Activated T-cell treated with anti-CD3 and anti-CD28 coated beads, Interleukin-2, amount 50 U/mL, for 72 hours (primary cell): ENCODE measurements around the gene ATG2A. TPM values are rescaled to one million over a fixed set of nuclear protein-coding genes. Genes with fewer than 3 reads are reported as not detected.

Source experiments
- ATAC-seq, 2 donors: fragments of 150-1000 bp; cut with Tn5 transposase; replicated peaks in 1 of 2; 2 replicates each; pipeline ENCODE4 v1.10.0; 2021; ENCODE audit warnings: moderate library complexity in 2 of 2, mild to moderate bottlenecking in 1 of 2
- DNase-seq, 2 donors: peaks; one replicate each; pipeline ENCODE4 v3.0.0; 2021 to 2022; ENCODE audit warnings: mixed read lengths in 1 of 2
- H3K27ac Mint-ChIP-seq: one replicate; pipeline ENCODE4 v1.8.0; 2022; ENCODE audit warnings: mild to moderate bottlenecking, moderate library complexity, mixed read lengths
- H3K27me3 Mint-ChIP-seq: one replicate; pipeline ENCODE4 v1.8.0; 2022; ENCODE audit warnings: low read depth, mixed read lengths
- H3K36me3 Mint-ChIP-seq, 2 donors: one replicate each; pipeline ENCODE4 v1.8.0; 2022; ENCODE audit warnings: mixed read lengths in 2 of 2, mild to moderate bottlenecking in 1 of 2; ENCODE audit not compliant: insufficient read depth in 2 of 2
- H3K4me1 Mint-ChIP-seq: one replicate; pipeline ENCODE4 v1.8.0; 2022; ENCODE audit warnings: low read depth, mixed read lengths
- H3K4me3 Mint-ChIP-seq, 2 donors: one replicate each; pipeline ENCODE4 v1.8.0; 2022; ENCODE audit warnings: mild to moderate bottlenecking in 2 of 2, mixed read lengths in 2 of 2, moderate library complexity in 2 of 2
- H3K9me3 Mint-ChIP-seq, 2 donors: one replicate each; pipeline ENCODE4 v1.8.0; 2022; ENCODE audit warnings: mixed read lengths in 2 of 2
- total RNA-seq, 2 donors: library from RNA; stranded (reverse); gene quantifications; one replicate each; pipeline ENCODE4 v1.2.3, GENCODE V29; 2022

ATG2A gene
- total RNA-seq, 2 donors from 2014 or later, result 20.9 to 27.0 TPM

DNA sequence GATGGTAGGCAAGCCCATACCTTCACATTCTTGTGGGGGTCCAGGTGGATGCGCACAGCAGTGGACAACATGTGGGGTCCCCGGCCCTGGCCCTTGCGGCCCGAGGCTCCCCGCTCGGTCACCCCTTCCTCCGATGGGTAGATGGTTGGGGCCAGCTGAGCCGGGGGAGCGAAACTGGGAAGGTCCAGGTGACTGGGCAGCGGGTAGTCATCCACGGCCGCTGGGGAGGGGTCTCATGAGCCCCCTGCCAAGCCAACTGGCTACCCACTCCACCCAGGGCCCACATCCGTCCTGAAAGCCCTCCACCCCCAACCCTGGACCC lies 10.7 kb downstream of the ATG2A start:
- H3K27me3 Mint-ChIP-seq, result no peaks in the 10 kb centered on the region
- H3K27ac Mint-ChIP-seq, result no peak overlapping the region
- no peaks in the 10 kb centered on the region for H3K9me3 Mint-ChIP-seq
- H3K4me1 Mint-ChIP-seq, result peaks cover 8% of the 10 kb centered on the region
- no peak for DNase-seq
- H3K4me3 Mint-ChIP-seq, result no peak overlapping the region
- no peak for ATAC-seq
- peaks cover 2 to 9% of the 10 kb centered on the region in 2 donors for H3K36me3 Mint-ChIP-seq

DNA sequence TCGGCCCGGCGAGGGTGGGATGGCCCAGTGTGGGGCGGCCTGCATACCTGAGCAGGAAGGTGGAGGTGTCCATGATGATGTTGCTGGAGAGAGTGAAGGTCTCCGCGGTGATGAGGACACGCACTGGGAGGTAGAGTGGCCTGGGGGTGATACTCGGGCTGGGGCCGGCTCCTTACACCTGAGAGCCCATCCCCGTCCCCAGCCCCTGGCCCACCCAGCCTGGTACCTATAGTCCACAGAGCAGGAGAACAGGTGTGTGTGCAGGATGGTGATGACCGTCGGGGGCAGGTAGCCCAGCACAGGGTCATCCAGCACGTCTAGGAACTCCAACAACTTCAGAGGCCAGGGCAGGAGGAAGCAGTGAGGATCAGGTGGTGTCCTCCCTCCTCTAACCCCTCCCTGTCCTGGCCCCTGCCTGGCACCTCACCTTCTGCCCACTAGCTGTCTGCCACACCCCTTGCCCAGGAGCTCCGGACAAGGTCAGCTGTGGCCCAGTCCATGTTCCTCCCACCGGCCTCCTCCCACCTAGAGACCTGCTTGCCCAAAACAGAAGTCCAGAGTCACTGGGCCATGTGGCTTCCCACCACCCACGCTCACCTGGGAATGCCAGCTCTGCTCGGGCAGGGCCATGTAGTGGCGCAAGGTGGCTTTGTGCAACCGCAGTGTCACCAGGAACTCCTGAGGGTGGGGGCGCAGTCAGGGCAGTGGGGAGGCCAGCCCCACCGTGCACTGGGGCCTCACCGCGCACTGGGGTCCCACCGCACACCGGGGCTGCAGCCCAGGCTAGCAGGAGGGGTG lies 11.3 kb downstream of the ATG2A start:
- DNase-seq (no peak), ATAC-seq (no peak)
- no peak overlapping the region for H3K27ac Mint-ChIP-seq
- no peaks in the 10 kb centered on the region for H3K9me3 Mint-ChIP-seq
- peaks cover 10% of the 10 kb centered on the region for H3K4me1 Mint-ChIP-seq
- H3K27me3 Mint-ChIP-seq, result no peaks in the 10 kb centered on the region
- peaks cover 0 to 10% of the 10 kb centered on the region in 2 donors for H3K36me3 Mint-ChIP-seq
- no peak overlapping the region for H3K4me3 Mint-ChIP-seq

- Mint-ChIP-seq H3K4me1 (peaks cover 19% of the 10 kb centered on the region), H3K4me3 (no peak overlapping the region), H3K27ac (no peak overlapping the region), H3K27me3 (no peaks in the 10 kb centered on the region), H3K9me3 (no peaks in the 10 kb centered on the region), H3K36me3 (peaks cover 0 to 10% of the 10 kb centered on the region in 2 donors)
- DNase-seq (no peak), ATAC-seq (no peak)
Observed at GRCh38 chr11:64903291-64903833, 13.6 kb downstream of the ATG2A start.

- Mint-ChIP-seq H3K4me1 (peaks cover 19% of the 10 kb centered on the region), H3K9me3 (no peaks in the 10 kb centered on the region), H3K27ac (no peak overlapping the region), H3K4me3 (no peak overlapping the region), H3K36me3 (peaks cover 0 to 10% of the 10 kb centered on the region in 2 donors), H3K27me3 (no peaks in the 10 kb centered on the region)
- no peak for DNase-seq
- no peak for ATAC-seq
Observed at GRCh38 chr11:64902102-64902900, 14.7 kb downstream of the ATG2A start.

DNA sequence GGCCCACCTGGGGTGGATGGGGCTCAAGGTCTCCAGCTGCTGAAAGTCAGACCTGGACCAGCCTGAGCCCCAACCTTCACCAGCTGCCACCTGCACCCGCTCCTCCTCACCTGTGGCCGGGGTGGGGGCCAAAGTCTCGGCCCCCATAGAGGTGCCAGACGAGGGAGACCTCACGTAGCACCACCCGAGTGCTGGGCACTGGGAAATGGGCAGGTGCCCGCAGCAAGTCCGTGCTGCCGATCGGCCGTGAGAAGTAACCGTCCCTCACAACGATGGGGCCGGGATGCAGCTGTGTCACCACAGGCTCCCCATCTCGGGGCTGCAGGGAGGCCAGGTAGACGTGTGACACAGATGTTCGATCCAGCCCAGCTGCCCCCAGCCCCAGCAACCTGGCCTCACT lies 16.2 kb downstream of the ATG2A start:
- ATAC-seq (no peak), DNase-seq (no peak)
- H3K9me3 Mint-ChIP-seq, result no peaks in the 10 kb centered on the region
- H3K27me3 Mint-ChIP-seq, result no peaks in the 10 kb centered on the region
- peaks cover 19% of the 10 kb centered on the region for H3K4me1 Mint-ChIP-seq
- no peak overlapping the region for H3K27ac Mint-ChIP-seq
- peaks cover 2 to 10% of the 10 kb centered on the region in 2 donors for H3K36me3 Mint-ChIP-seq
- H3K4me3 Mint-ChIP-seq, result no peak overlapping the region

DNA sequence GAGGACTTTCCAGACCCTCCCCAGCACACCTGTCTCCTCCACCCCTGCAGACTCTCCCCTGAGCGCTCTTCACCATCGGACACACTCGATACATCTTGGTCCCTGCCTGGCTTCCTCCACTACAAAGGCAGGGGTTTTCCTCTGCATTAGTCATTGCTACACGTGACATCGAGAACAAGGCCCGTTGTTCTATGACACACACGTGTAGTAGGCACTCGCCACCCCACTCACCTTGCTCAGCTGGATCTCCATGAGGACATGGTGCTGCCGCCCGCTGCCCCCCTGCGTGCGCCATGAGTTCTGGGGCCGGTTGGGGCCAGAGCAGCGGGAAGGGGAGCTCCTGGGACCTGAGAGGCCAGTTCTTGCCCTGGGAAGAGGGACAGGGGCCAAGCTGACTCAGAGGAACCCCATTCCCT lies 16.7 kb downstream of the ATG2A start:
- Mint-ChIP-seq H3K27ac (peak overlapping the region; percentile 9), H3K27me3 (no peaks in the 10 kb centered on the region), H3K4me1 (peaks cover 19% of the 10 kb centered on the region), H3K9me3 (no peaks in the 10 kb centered on the region), H3K36me3 (peaks cover 2 to 10% of the 10 kb centered on the region in 2 donors), H3K4me3 (peak overlapping the region; percentile 52 to 59)
- DNase-seq (peak; percentile 75 to 83), ATAC-seq (peak; percentile 100)

DNA sequence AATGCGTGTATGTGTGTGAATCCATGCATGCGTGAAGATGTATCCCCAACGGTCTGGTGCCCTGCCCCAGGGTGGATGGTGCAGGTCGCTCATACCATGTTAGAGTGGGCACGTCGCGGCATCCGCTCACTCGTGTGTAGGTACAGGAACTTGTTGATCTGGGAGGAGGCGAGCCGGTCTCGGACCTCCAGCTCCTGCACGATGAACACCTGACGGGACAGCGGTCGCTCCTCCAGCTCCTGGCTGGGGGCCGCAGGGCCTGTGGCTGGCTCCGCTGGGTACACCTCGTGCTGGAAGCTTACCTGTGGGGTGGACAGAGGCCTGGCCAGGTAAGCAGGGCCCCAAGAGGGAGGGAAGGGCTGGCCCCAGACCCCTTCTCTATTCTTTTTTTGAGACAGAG lies 18.5 kb downstream of the ATG2A start:
- Mint-ChIP-seq H3K4me3 (no peak overlapping the region), H3K27ac (no peak overlapping the region), H3K4me1 (peaks cover 19% of the 10 kb centered on the region), H3K9me3 (no peaks in the 10 kb centered on the region), H3K36me3 (peaks cover 2 to 6% of the 10 kb centered on the region in 2 donors), H3K27me3 (no peaks in the 10 kb centered on the region)
- ATAC-seq (no peak), DNase-seq (no peak)

GRCh38 chr11:64898076-64898445 lies 18.9 kb downstream of the ATG2A start:
- H3K4me3 Mint-ChIP-seq, result no peak overlapping the region
- no peak for ATAC-seq
- H3K9me3 Mint-ChIP-seq, result no peaks in the 10 kb centered on the region
- no peak for DNase-seq
- no peaks in the 10 kb centered on the region for H3K27me3 Mint-ChIP-seq
- peaks cover 2 to 6% of the 10 kb centered on the region in 2 donors for H3K36me3 Mint-ChIP-seq
- H3K4me1 Mint-ChIP-seq, result peaks cover 19% of the 10 kb centered on the region
- no peak overlapping the region for H3K27ac Mint-ChIP-seq

- no peak overlapping the region for H3K4me3 Mint-ChIP-seq
Observed at GRCh38 chr11:64897381-64898075, 19.5 kb downstream of the ATG2A start.

DNA sequence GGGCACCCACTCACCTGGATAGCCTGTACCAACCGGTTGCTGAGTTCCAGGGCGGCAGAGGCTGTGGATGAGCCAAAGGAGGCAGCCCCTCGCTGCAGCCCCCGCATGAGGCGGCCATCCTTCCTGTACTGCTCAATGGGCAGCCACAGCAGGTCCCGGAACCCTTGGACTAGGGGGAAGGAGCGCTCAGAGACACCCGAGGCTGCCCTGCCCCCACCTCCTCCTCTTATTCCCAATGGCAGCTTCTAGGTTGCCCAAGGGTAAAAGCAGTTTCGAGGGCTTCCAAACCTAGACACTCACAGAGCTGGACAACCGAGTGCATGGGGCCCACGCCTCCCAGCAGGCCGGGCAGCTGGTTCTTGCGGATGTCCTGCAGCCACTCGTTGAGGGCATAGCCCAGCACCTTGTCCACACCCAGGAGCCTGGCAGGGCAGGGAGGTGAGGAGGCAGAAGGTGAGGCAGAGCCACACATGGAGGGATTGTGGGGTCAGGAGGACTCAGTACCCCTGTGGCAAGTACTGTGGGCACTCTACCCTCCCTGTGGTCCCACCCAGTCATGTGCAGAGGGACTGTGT lies 20.5 kb downstream of the ATG2A start:
- Mint-ChIP-seq H3K27ac (no peak overlapping the region), H3K9me3 (no peaks in the 10 kb centered on the region), H3K27me3 (no peaks in the 10 kb centered on the region), H3K4me3 (no peak overlapping the region), H3K4me1 (peaks cover 14% of the 10 kb centered on the region), H3K36me3 (peaks cover 2 to 6% of the 10 kb centered on the region in 2 donors)
- ATAC-seq (no peak), DNase-seq (no peak)

More at GRCh38 chr11:64897381-64898075, 19.5 kb downstream of the ATG2A start:
- ATAC-seq (no peak), DNase-seq (no peak)
- Mint-ChIP-seq H3K27me3 (no peaks in the 10 kb centered on the region), H3K9me3 (no peaks in the 10 kb centered on the region), H3K36me3 (peaks cover 2 to 6% of the 10 kb centered on the region in 2 donors), H3K4me1 (peaks cover 19% of the 10 kb centered on the region), H3K27ac (no peak overlapping the region)

GRCh38 chr11:64894812-64895452 lies 22.1 kb downstream of the ATG2A start:
- no peak overlapping the region for H3K4me3 Mint-ChIP-seq
- no peaks in the 10 kb centered on the region for H3K9me3 Mint-ChIP-seq
- H3K4me1 Mint-ChIP-seq, result peaks cover 1% of the 10 kb centered on the region
- no peaks in the 10 kb centered on the region for H3K27me3 Mint-ChIP-seq
- H3K36me3 Mint-ChIP-seq, result peaks cover 2 to 4% of the 10 kb centered on the region in 2 donors
- no peak overlapping the region for H3K27ac Mint-ChIP-seq
- ATAC-seq (no peak), DNase-seq (no peak)

DNA sequence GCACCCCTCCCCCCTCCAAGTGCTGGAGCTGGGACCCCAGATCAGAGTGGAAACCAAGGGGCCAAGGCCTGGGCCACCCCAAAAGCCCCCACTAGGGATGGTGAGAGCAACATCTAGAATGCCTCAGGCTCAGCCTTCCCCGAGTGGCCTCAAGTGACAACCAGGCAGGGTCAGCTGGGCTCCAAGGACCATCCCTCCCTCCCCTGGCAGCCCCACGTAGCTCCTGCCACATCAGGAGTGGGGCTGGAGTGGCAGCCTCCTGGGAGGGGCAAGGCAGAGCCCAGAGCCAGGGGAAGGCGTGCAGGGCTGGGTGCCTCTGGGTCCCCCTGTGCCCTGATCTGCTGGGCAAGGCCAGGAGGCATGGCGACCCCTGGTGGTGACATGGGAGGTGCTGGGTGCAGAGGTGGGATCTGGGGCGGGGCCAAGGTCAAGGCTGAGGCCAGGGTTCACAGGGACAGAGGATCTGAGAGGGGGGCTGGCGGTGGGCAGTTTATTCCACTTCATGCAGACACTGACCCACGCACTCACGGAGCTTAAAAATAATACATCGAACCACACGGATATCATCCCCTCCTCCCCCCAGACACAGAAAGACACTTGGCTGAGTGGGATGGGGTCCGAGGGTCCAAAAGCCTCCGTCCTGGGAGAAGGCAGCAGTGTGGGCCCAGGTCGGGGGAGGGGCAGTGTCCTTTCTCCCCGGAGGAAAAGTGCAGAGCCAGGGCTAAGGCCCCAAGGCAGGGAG lies 22.8 kb downstream of the ATG2A start:
- H3K27me3 Mint-ChIP-seq, result no peaks in the 10 kb centered on the region
- peak; percentile 95 to 96 for DNase-seq
- peaks cover under 1 to 2% of the 10 kb centered on the region in 2 donors for H3K36me3 Mint-ChIP-seq
- no peaks in the 10 kb centered on the region for H3K9me3 Mint-ChIP-seq
- peaks cover under 1% of the 10 kb centered on the region for H3K4me1 Mint-ChIP-seq
- no peak overlapping the region for H3K4me3 Mint-ChIP-seq
- ATAC-seq, result peak; percentile 95
- H3K27ac Mint-ChIP-seq, result no peak overlapping the region
